Parathyroid adenoma (tissue), 2 donors: Measurements from ENCODE around the gene NOP10.
A peak's percentile ranks its signal among the peaks of the same experiment; 100 is the strongest.

Source experiments
- H2AFZ ChIP-seq: fragments of 300-600 bp; sonication (generic); one replicate; pipeline ENCODE4 v1.7.0; 2017; ENCODE audit warnings: antibody characterized with exemption, mild to moderate bottlenecking
- H3K27ac ChIP-seq: fragments of 300-600 bp; sonication (generic); one replicate; pipeline ENCODE4 v1.7.0; 2017
- H3K27me3 ChIP-seq: fragments of 300-600 bp; sonication (generic); one replicate; pipeline ENCODE4 v1.7.0; 2017; ENCODE audit warnings: low read length; ENCODE audit not compliant: control insufficient read depth, insufficient read depth
- H3K36me3 ChIP-seq: fragments of 300-600 bp; sonication (generic); one replicate; pipeline ENCODE4 v1.7.0; 2017; ENCODE audit warnings: low read length; ENCODE audit not compliant: control insufficient read depth, insufficient read depth
- H3K4me1 ChIP-seq: fragments of 300-600 bp; sonication (generic); one replicate; pipeline ENCODE4 v1.7.0; 2017; ENCODE audit warnings: control low read depth
- H3K4me2 ChIP-seq: fragments of 300-600 bp; sonication (generic); one replicate; pipeline ENCODE4 v1.7.0; 2017; ENCODE audit warnings: low read length
- H3K4me3 ChIP-seq: fragments of 300-600 bp; sonication (generic); one replicate; pipeline ENCODE4 v1.7.0; 2017; ENCODE audit warnings: low read depth, low read length
- H3K79me2 ChIP-seq: fragments of 300-600 bp; sonication (generic); one replicate; pipeline ENCODE4 v1.7.0; 2017; ENCODE audit warnings: control low read depth
- H3K9ac ChIP-seq: fragments of 300-600 bp; sonication (generic); one replicate; pipeline ENCODE4 v1.7.0; 2017; ENCODE audit warnings: mild to moderate bottlenecking
- H3K9me3 ChIP-seq: fragments of 300-600 bp; sonication (generic); one replicate; pipeline ENCODE4 v1.7.0; 2017; ENCODE audit warnings: low read length; ENCODE audit not compliant: control insufficient read depth
- CTCF ChIP-seq: fragments of 300-600 bp; sonication (generic); IDR thresholded peaks from one replicate; pipeline ENCODE4 v1.7.0; 2017; ENCODE audit warnings: antibody characterized with exemption, mild to moderate bottlenecking
- donor health status: primary hyperparathyroidism.

Gene NOP10

DNA sequence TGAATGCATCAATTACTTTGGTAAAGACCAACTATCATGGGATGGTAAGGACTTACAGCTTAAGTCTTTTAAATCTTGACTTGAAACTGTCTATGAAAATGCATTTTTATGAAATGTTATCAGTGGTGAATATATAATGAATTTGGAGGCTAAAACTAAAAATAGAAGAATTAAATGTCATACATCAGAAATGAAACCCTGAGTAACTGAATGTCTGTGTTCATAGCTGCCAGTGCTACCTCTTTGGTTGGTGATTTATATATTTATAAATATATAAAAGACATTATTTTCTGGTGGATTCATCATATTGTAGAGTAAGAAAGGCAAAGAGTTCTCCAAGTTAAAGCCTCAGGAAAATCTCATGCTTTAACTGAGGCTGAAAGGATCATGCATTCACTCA lies 17.6 kb downstream of the NOP10 start:
- Histone ChIP-seq H3K9me3 (no peaks in the 10 kb centered on the region), H3K27ac (no peak overlapping the region), H3K9ac (no peak overlapping the region), H3K36me3 (no peaks in the 10 kb centered on the region), H3K4me2 (no peak overlapping the region), H2AFZ (no peak overlapping the region), H3K79me2 (no peaks in the 10 kb centered on the region), H3K27me3 (no peaks in the 10 kb centered on the region), H3K4me1 (no peaks in the 10 kb centered on the region), H3K4me3 (no peak overlapping the region)
- no peak for TF ChIP-seq CTCF

DNA sequence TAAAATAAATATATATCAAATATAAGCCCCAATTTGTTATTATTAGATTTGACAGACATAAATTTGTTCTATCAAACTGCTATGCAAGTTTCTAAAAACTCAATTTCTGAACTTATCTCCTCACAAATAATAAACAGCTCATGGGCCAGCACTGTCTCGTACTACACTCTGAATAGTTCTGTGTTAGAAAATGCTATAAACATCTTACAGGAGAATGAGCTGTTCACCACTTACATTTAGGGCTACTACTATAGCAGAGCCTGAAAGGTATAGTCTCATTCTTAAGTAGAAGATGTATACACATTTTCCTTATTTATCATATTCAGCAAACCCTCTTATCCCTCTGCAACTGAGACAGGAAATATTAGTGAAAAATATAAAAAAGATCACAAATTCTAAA lies 18.0 kb downstream of the NOP10 start:
- Histone ChIP-seq H3K4me2 (no peak overlapping the region), H3K27ac (no peak overlapping the region), H2AFZ (no peak overlapping the region)

DNA sequence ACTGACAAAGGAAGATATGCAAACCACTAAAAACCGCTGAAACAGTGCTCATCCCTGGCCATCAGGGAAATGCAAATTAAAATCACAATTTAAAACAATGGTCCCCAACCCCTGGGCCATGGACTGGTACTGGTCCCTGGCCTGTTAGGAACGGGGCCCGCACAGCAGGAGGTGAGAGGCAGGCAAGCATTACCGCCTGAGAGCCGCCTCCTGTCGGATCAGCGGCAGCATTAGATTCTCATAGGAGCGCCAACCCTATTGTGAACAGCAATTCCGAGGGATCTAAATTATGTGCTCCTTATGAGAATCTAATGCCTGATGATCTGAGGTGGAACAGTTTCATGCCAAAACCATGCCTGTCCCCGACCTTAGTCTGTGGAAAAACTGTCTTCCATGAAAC lies 19.7 kb downstream of the NOP10 start:
- H3K27ac ChIP-seq, result no peak overlapping the region
- TF ChIP-seq CTCF, result no peak
- no peaks in the 10 kb centered on the region for H3K9me3 ChIP-seq
- H3K4me1 ChIP-seq, result no peaks in the 10 kb centered on the region
- no peaks in the 10 kb centered on the region for H3K79me2 ChIP-seq
- H3K36me3 ChIP-seq, result no peaks in the 10 kb centered on the region
- no peak overlapping the region for H3K4me2 ChIP-seq
- no peak overlapping the region for H3K9ac ChIP-seq
- no peak overlapping the region for H3K4me3 ChIP-seq
- H2AFZ ChIP-seq, result no peak overlapping the region
- no peaks in the 10 kb centered on the region for H3K27me3 ChIP-seq

More for the DNA sequence above, 18.0 kb downstream of the NOP10 start:
- Histone ChIP-seq H3K36me3 (no peaks in the 10 kb centered on the region), H3K79me2 (no peaks in the 10 kb centered on the region), H3K4me1 (no peaks in the 10 kb centered on the region), H3K4me3 (no peak overlapping the region), H3K9ac (no peak overlapping the region), H3K27me3 (no peaks in the 10 kb centered on the region), H3K9me3 (no peaks in the 10 kb centered on the region)
- TF ChIP-seq CTCF, result no peak

- Histone ChIP-seq H3K27me3 (no peaks in the 10 kb centered on the region), H3K4me3 (peak overlapping the region; percentile 50), H3K36me3 (no peaks in the 10 kb centered on the region), H3K4me1 (no peaks in the 10 kb centered on the region), H3K27ac (peak overlapping the region; percentile 36), H3K4me2 (peak overlapping the region; percentile 57), H3K9me3 (no peaks in the 10 kb centered on the region), H2AFZ (peak overlapping the region; percentile 70), H3K9ac (no peak overlapping the region), H3K79me2 (no peaks in the 10 kb centered on the region)
- TF ChIP-seq CTCF, result no peak
Observed at GRCh38 chr15:34318277-34319079, 24.5 kb downstream of the NOP10 start.
